Measurements from ENCODE around the gene FAM174B.
A peak's percentile ranks its signal among the peaks of the same experiment; 100 is the strongest.

FAM174B gene

GRCh38 chr15:92675485-92675884, 19.9 kb upstream of the FAM174B start:
- Histone ChIP-seq H3K4me3 (ENCODE audit: low read length) (no peak overlapping the region), H3K27me3 (replicated peaks; ENCODE audit: control insufficient read depth, insufficient read depth, low read length) (peaks cover 17% of the 10 kb centered on the region)

GRCh38 chr15:92674347-92674746, 18.8 kb upstream of the FAM174B start:
- Histone ChIP-seq H3K9me3 (ENCODE audit: control insufficient read depth, low read length) (peaks cover 3% of the 10 kb centered on the region), H3K36me3 (ENCODE audit: control insufficient read depth, insufficient read depth, low read length, severe bottlenecking) (no peaks in the 10 kb centered on the region)

More at GRCh38 chr15:92675485-92675884, 19.9 kb upstream of the FAM174B start:
- Histone ChIP-seq H3K36me3 (ENCODE audit: control insufficient read depth, insufficient read depth, low read length, severe bottlenecking) (no peaks in the 10 kb centered on the region), H3K4me1 (ENCODE audit: control insufficient read depth, insufficient read depth, low read length) (peaks cover under 1% of the 10 kb centered on the region), H3K9me3 (ENCODE audit: control insufficient read depth, low read length) (peaks cover 3% of the 10 kb centered on the region), H3K9ac (ENCODE audit: low read length) (no peak overlapping the region)
- no peak for DNase-seq (ENCODE audit: low read depth)

DNA sequence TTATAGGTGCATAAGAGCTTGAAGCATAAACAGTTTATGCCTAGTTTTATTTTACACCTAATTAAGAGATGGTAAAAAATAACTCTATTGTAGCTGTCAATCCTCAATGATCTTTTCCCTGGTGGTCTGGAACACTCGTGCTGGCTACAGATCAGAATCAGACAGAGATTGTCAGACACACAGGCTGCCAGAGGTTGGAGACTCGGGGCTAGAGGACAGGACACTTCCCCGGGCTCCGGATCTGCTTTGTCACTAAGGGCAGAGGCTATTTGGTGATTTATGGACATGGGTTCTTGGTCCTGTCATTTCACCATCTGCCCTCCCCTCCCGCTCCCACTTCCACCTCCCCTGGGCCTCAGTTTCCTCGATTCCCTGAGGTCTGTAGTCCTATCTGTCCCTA, 16.5 kb upstream of the FAM174B start:
- Histone ChIP-seq H3K9ac (ENCODE audit: low read length) (no peak overlapping the region), H3K4me1 (ENCODE audit: control insufficient read depth, insufficient read depth, low read length) (peaks cover 6% of the 10 kb centered on the region), H3K36me3 (ENCODE audit: control insufficient read depth, insufficient read depth, low read length, severe bottlenecking) (no peaks in the 10 kb centered on the region), H3K27me3 (replicated peaks; ENCODE audit: control insufficient read depth, insufficient read depth, low read length) (peaks cover 29% of the 10 kb centered on the region), H3K9me3 (ENCODE audit: control insufficient read depth, low read length) (peaks cover 3% of the 10 kb centered on the region), H3K4me3 (ENCODE audit: low read length) (no peak overlapping the region)
- DNase-seq (ENCODE audit: low read depth), result no peak

More at GRCh38 chr15:92674347-92674746, 18.8 kb upstream of the FAM174B start:
- Histone ChIP-seq H3K9ac (ENCODE audit: low read length) (no peak overlapping the region), H3K27me3 (replicated peaks; ENCODE audit: control insufficient read depth, insufficient read depth, low read length) (peaks cover 20% of the 10 kb centered on the region), H3K4me1 (ENCODE audit: control insufficient read depth, insufficient read depth, low read length) (no peaks in the 10 kb centered on the region), H3K4me3 (ENCODE audit: low read length) (no peak overlapping the region)
- no peak for DNase-seq (ENCODE audit: low read depth)

GRCh38 chr15:92671406-92671805, 15.8 kb upstream of the FAM174B start:
- H3K9ac ChIP-seq (ENCODE audit: low read length), result no peak overlapping the region

GRCh38 chr15:92670621-92671020, 15.0 kb upstream of the FAM174B start:
- DNase-seq (ENCODE audit: low read depth), result no peak
- no peak overlapping the region for H3K9ac ChIP-seq (ENCODE audit: low read length)
- peaks cover 29% of the 10 kb centered on the region for H3K27me3 ChIP-seq (replicated peaks; ENCODE audit: control insufficient read depth, insufficient read depth, low read length)

More at GRCh38 chr15:92671406-92671805, 15.8 kb upstream of the FAM174B start:
- Histone ChIP-seq H3K27me3 (replicated peaks; ENCODE audit: control insufficient read depth, insufficient read depth, low read length) (peaks cover 29% of the 10 kb centered on the region), H3K4me1 (ENCODE audit: control insufficient read depth, insufficient read depth, low read length) (peaks cover 13% of the 10 kb centered on the region), H3K9me3 (ENCODE audit: control insufficient read depth, low read length) (peaks cover 3% of the 10 kb centered on the region), H3K4me3 (ENCODE audit: low read length) (no peak overlapping the region), H3K36me3 (ENCODE audit: control insufficient read depth, insufficient read depth, low read length, severe bottlenecking) (no peaks in the 10 kb centered on the region)
- DNase-seq (ENCODE audit: low read depth), result no peak

GRCh38 chr15:92669432-92669831, 13.9 kb upstream of the FAM174B start:
- H3K36me3 ChIP-seq (ENCODE audit: control insufficient read depth, insufficient read depth, low read length, severe bottlenecking), result no peaks in the 10 kb centered on the region
- H3K27me3 ChIP-seq (replicated peaks; ENCODE audit: control insufficient read depth, insufficient read depth, low read length), result peaks cover 29% of the 10 kb centered on the region
- no peaks in the 10 kb centered on the region for H3K9me3 ChIP-seq (ENCODE audit: control insufficient read depth, low read length)
- DNase-seq (ENCODE audit: low read depth), result no peak
- no peak overlapping the region for H3K9ac ChIP-seq (ENCODE audit: low read length)
- no peak overlapping the region for H3K4me3 ChIP-seq (ENCODE audit: low read length)
- peaks cover 30% of the 10 kb centered on the region for H3K4me1 ChIP-seq (ENCODE audit: control insufficient read depth, insufficient read depth, low read length)

More at GRCh38 chr15:92670621-92671020, 15.0 kb upstream of the FAM174B start:
- H3K36me3 ChIP-seq (ENCODE audit: control insufficient read depth, insufficient read depth, low read length, severe bottlenecking), result no peaks in the 10 kb centered on the region
- H3K4me1 ChIP-seq (ENCODE audit: control insufficient read depth, insufficient read depth, low read length), result peaks cover 20% of the 10 kb centered on the region
- H3K4me3 ChIP-seq (ENCODE audit: low read length), result no peak overlapping the region
- H3K9me3 ChIP-seq (ENCODE audit: control insufficient read depth, low read length), result no peaks in the 10 kb centered on the region

DNA sequence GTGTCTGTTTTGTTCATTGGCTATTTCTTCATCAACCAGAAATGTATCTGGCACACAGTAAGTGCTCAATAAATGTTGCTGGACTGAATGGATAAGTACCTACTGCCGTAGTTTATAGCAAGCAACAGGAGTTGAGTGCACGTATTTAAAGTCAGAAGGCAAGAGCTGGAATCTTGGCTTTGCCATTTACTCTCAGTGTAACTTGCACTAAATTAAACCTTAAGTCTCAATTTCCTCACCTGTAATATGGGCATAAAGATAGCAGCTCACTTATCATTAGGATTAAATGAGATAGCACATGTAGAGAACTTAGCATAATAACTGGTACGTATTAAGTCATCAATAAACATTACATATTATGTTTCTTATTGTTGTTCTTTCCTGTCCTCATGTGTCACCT, 13.0 kb upstream of the FAM174B start:
- Histone ChIP-seq H3K4me1 (ENCODE audit: control insufficient read depth, insufficient read depth, low read length) (peaks cover 30% of the 10 kb centered on the region), H3K36me3 (ENCODE audit: control insufficient read depth, insufficient read depth, low read length, severe bottlenecking) (no peaks in the 10 kb centered on the region), H3K9ac (ENCODE audit: low read length) (no peak overlapping the region), H3K27me3 (replicated peaks; ENCODE audit: control insufficient read depth, insufficient read depth, low read length) (peaks cover 27% of the 10 kb centered on the region), H3K9me3 (ENCODE audit: control insufficient read depth, low read length) (no peaks in the 10 kb centered on the region), H3K4me3 (ENCODE audit: low read length) (no peak overlapping the region)
- no peak for DNase-seq (ENCODE audit: low read depth)

- Histone ChIP-seq H3K36me3 (ENCODE audit: control insufficient read depth, insufficient read depth, low read length, severe bottlenecking) (no peaks in the 10 kb centered on the region), H3K9ac (ENCODE audit: low read length) (no peak overlapping the region), H3K4me1 (ENCODE audit: control insufficient read depth, insufficient read depth, low read length) (peaks cover 30% of the 10 kb centered on the region), H3K27me3 (replicated peaks; ENCODE audit: control insufficient read depth, insufficient read depth, low read length) (peaks cover 29% of the 10 kb centered on the region), H3K9me3 (ENCODE audit: control insufficient read depth, low read length) (no peaks in the 10 kb centered on the region), H3K4me3 (ENCODE audit: low read length) (no peak overlapping the region)
- no peak for DNase-seq (ENCODE audit: low read depth)
Observed at GRCh38 chr15:92667970-92668485, 12.5 kb upstream of the FAM174B start.

- H3K9ac ChIP-seq (ENCODE audit: low read length), result no peak overlapping the region
- peaks cover 25% of the 10 kb centered on the region for H3K27me3 ChIP-seq (replicated peaks; ENCODE audit: control insufficient read depth, insufficient read depth, low read length)
- DNase-seq (ENCODE audit: low read depth), result no peak
- H3K9me3 ChIP-seq (ENCODE audit: control insufficient read depth, low read length), result no peaks in the 10 kb centered on the region
- peaks cover 30% of the 10 kb centered on the region for H3K4me1 ChIP-seq (ENCODE audit: control insufficient read depth, insufficient read depth, low read length)
- no peak overlapping the region for H3K4me3 ChIP-seq (ENCODE audit: low read length)
- H3K36me3 ChIP-seq (ENCODE audit: control insufficient read depth, insufficient read depth, low read length, severe bottlenecking), result no peaks in the 10 kb centered on the region
Observed at GRCh38 chr15:92667287-92667904, 11.8 kb upstream of the FAM174B start.

GRCh38 chr15:92666780-92667179, 11.2 kb upstream of the FAM174B start:
- Histone ChIP-seq H3K9me3 (ENCODE audit: control insufficient read depth, low read length) (no peaks in the 10 kb centered on the region), H3K27me3 (replicated peaks; ENCODE audit: control insufficient read depth, insufficient read depth, low read length) (peaks cover 23% of the 10 kb centered on the region), H3K4me3 (ENCODE audit: low read length) (no peak overlapping the region), H3K36me3 (ENCODE audit: control insufficient read depth, insufficient read depth, low read length, severe bottlenecking) (no peaks in the 10 kb centered on the region), H3K4me1 (ENCODE audit: control insufficient read depth, insufficient read depth, low read length) (peaks cover 30% of the 10 kb centered on the region), H3K9ac (ENCODE audit: low read length) (no peak overlapping the region)
- DNase-seq (ENCODE audit: low read depth), result no peak

DNA sequence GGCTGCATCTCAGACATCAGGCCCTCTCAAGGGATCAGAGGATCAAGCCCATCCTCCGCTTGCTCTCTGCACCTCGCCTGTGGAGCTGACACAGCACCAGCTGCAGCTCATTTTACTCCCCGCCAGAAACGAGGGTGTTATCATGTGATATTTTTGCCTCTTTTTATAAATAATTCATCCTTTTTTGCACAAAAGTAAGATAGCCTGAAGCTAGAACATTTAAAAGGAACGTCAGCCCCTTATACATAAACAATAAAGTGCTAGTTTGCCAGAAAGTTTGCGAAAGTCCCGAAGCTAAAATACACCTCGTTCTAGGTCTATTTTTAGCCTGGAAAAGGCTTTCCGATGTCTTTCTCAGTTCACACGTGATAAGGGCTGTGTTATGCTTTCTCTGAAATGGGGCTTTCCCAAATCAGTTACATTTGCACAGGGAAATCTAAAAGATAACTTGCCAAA, 9.6 kb upstream of the FAM174B start:
- Histone ChIP-seq H3K9me3 (ENCODE audit: control insufficient read depth, low read length) (no peaks in the 10 kb centered on the region), H3K4me1 (ENCODE audit: control insufficient read depth, insufficient read depth, low read length) (peaks cover 30% of the 10 kb centered on the region), H3K27me3 (replicated peaks; ENCODE audit: control insufficient read depth, insufficient read depth, low read length) (peaks cover 17% of the 10 kb centered on the region), H3K9ac (ENCODE audit: low read length) (peak overlapping the region; percentile 37), H3K36me3 (ENCODE audit: control insufficient read depth, insufficient read depth, low read length, severe bottlenecking) (no peaks in the 10 kb centered on the region), H3K4me3 (ENCODE audit: low read length) (peak overlapping the region; percentile 50)
- peak; percentile 89 for DNase-seq (ENCODE audit: low read depth)

Measured in adipocyte (in vitro differentiated cells).